K562 (cell line): ENCODE measurements around the gene COASY. TPM values are rescaled to one million over a fixed set of nuclear protein-coding genes. Genes with fewer than 3 reads are reported as not detected.

Experiments used
- ATF7 ChIP-seq: fragments of 450-650 bp; IDR thresholded peaks from 2 replicates; pipeline ENCODE4 v1.7.1; 2014; ENCODE audit warnings: mild to moderate bottlenecking, moderate library complexity
- CSDE1 ChIP-seq, 2 experiments: fragments of 450-650 bp; IDR thresholded peaks; 2 replicates each; pipeline ENCODE4 v1.6.1; 2016; ENCODE audit warnings: mild to moderate bottlenecking in 1 of 2
- DIDO1 ChIP-seq: fragments of 450-650 bp; IDR thresholded peaks from 2 replicates; pipeline ENCODE4 v1.6.1; 2016; ENCODE audit warnings: low read depth, missing biosample characterization, missing genetic modification characterization
- DNMT1 ChIP-seq: fragments of 450-650 bp; IDR thresholded peaks from 2 replicates; pipeline ENCODE4 v1.6.1; 2016; ENCODE audit warnings: antibody characterized with exemption, mild to moderate bottlenecking
- ETS2 ChIP-seq: IDR thresholded peaks from 2 replicates; pipeline ENCODE4 v1.6.1; 2016; ENCODE audit warnings: borderline replicate concordance, missing genetic modification characterization, mild to moderate bottlenecking, moderate library complexity, missing compliant biosample characterization; ENCODE audit not compliant: poor library complexity, severe bottlenecking
- GATA2 ChIP-seq: sonication (generic); formaldehyde crosslinking; IDR thresholded peaks from 2 replicates; pipeline ENCODE4 v1.4.0; 2020; ENCODE audit warnings: mild to moderate bottlenecking, missing genetic modification reagents
- HMG20B ChIP-seq: fragments of 250-450 bp; sonication (Bioruptor Pico); IDR thresholded peaks from 2 replicates; pipeline ENCODE4 v1.5.0; 2021; ENCODE audit warnings: mild to moderate bottlenecking
- ILF3 ChIP-seq: fragments of 450-650 bp; IDR thresholded peaks from 2 replicates; pipeline ENCODE4 v1.6.1; 2018; ENCODE audit warnings: antibody characterized with exemption, mild to moderate bottlenecking, moderate library complexity, borderline replicate concordance
- KLF6 ChIP-seq: fragments of 250-450 bp; sonication (Bioruptor Pico); IDR thresholded peaks from 2 replicates; pipeline ENCODE4 v1.4.0; 2020; ENCODE audit warnings: mild to moderate bottlenecking, moderate library complexity, borderline replicate concordance
- MAZ ChIP-seq, 2 experiments: fragments of 450-650 bp in 1 of 2; sonication (generic) in 1 of 2; formaldehyde crosslinking; IDR thresholded peaks in 1 of 2; conservative IDR thresholded peaks in 1 of 2; 2 replicates each; pipeline versions ENCODE4 v1.4.0 to v1.5.0; 2020; ENCODE audit warnings: mild to moderate bottlenecking in 1 of 2, missing genetic modification reagents in 1 of 2
- MCM2 ChIP-seq: fragments of 450-650 bp; IDR thresholded peaks from 2 replicates; pipeline ENCODE4 v1.6.1; 2017; ENCODE audit warnings: low read depth, mild to moderate bottlenecking
- MTA3 ChIP-seq: fragments of 450-650 bp; formaldehyde crosslinking; IDR thresholded peaks from 2 replicates; pipeline ENCODE4 v1.6.1; 2017; ENCODE audit warnings: mild to moderate bottlenecking, borderline replicate concordance
- NCOA2 ChIP-seq, 2 experiments: fragments of 450-650 bp; IDR thresholded peaks; 2 replicates each; pipeline ENCODE4 v1.6.1; 2018; ENCODE audit warnings: mild to moderate bottlenecking in 2 of 2, moderate library complexity in 1 of 2; ENCODE audit not compliant: partially characterized antibody in 2 of 2
- NR0B1 ChIP-seq: fragments of 450-650 bp; IDR thresholded peaks from one replicate; pipeline ENCODE4 v1.6.1; 2018; ENCODE audit warnings: mild to moderate bottlenecking, moderate library complexity; ENCODE audit not compliant: partially characterized antibody
- NR2C1 ChIP-seq, 2 experiments: fragments of 450-650 bp; IDR thresholded peaks; 2 replicates each; pipeline ENCODE4 v1.6.1; 2017; ENCODE audit warnings: mild to moderate bottlenecking in 2 of 2, antibody characterized with exemption in 1 of 2, inconsistent platforms in 1 of 2, missing compliant biosample characterization in 1 of 2, missing genetic modification characterization in 1 of 2
- RBM25 ChIP-seq: fragments of 200-400 bp; formaldehyde crosslinking; IDR thresholded peaks from 2 replicates; pipeline ENCODE4 v1.6.1; 2018; ENCODE audit warnings: low read length, low read depth, moderate library complexity; ENCODE audit not compliant: severe bottlenecking
- RHOXF2B ChIP-seq: fragments of 250-450 bp; sonication (Bioruptor Pico); conservative IDR thresholded peaks from 2 replicates; pipeline ENCODE4 v1.5.1; 2021
- SIN3B ChIP-seq: fragments of 450-650 bp; IDR thresholded peaks from 2 replicates; pipeline ENCODE4 v1.6.1; 2017; ENCODE audit warnings: low read depth, mild to moderate bottlenecking, moderate library complexity
- SMARCA5 ChIP-seq: fragments of 450-650 bp; IDR thresholded peaks from 2 replicates; pipeline ENCODE4 v1.6.1; 2016
- SRSF9 ChIP-seq: fragments of 200-400 bp; formaldehyde crosslinking; IDR thresholded peaks from 2 replicates; pipeline ENCODE4 v1.6.1; 2017; ENCODE audit warnings: low read depth, low read length, borderline replicate concordance
- TCF7 ChIP-seq: sonication (generic); IDR thresholded peaks from 2 replicates; pipeline ENCODE4 v1.6.1; 2016; ENCODE audit warnings: antibody characterized with exemption, borderline replicate concordance
- TOE1 ChIP-seq, 2 experiments: fragments of 450-650 bp in 1 of 2; sonication (generic) in 1 of 2; formaldehyde crosslinking in 1 of 2; IDR thresholded peaks; 2 replicates each; pipeline versions ENCODE4 v1.7.1 to v1.8.0; 2016 to 2022; ENCODE audit warnings: borderline replicate concordance in 2 of 2, mild to moderate bottlenecking in 2 of 2, antibody characterized with exemption in 1 of 2, inconsistent platforms in 1 of 2, low read depth in 1 of 2, missing genetic modification reagents in 1 of 2, moderate library complexity in 1 of 2
- ZNF184 ChIP-seq: sonication (generic); formaldehyde crosslinking; IDR thresholded peaks from 2 replicates; pipeline ENCODE4 v1.5.0; 2020; ENCODE audit warnings: missing genetic modification reagents
- ZNF57 ChIP-seq: fragments of 450-650 bp; formaldehyde crosslinking; IDR thresholded peaks from 2 replicates; pipeline ENCODE4 v1.4.0; 2020; ENCODE audit warnings: mild to moderate bottlenecking, moderate library complexity
- ZNF584 ChIP-seq: fragments of 200-800 bp; sonication (Bioruptor generic); IDR thresholded peaks from 2 replicates; pipeline ENCODE4 v1.6.1; 2016; ENCODE audit warnings: low read depth, mild to moderate bottlenecking, missing genetic modification characterization, missing compliant biosample characterization
- ZNF655 ChIP-seq: fragments of 250-450 bp; sonication (Bioruptor Pico); IDR thresholded peaks from 2 replicates; pipeline ENCODE4 v1.5.0; 2021
- ZNF79 ChIP-seq: fragments of 250-450 bp; sonication (Bioruptor Pico); IDR thresholded peaks from 2 replicates; pipeline ENCODE4 v1.4.0; 2020; ENCODE audit warnings: low read depth, mild to moderate bottlenecking, moderate library complexity
- ZSCAN32 ChIP-seq: fragments of 450-650 bp; formaldehyde crosslinking; IDR thresholded peaks from 2 replicates; pipeline ENCODE4 v1.4.0; 2020; ENCODE audit warnings: mild to moderate bottlenecking, moderate library complexity
- polyA plus RNA-seq, 8 experiments: library from polyadenylated mRNA; depleted of rRNA in 4 of 8; stranded (reverse) in 5 of 8; unstranded in 3 of 8; fragments of >200 nt; fragmentation: Nextera tagmentation in 2 of 8; fragmentation: Illumina TruSeq in 1 of 8; extraction: Ambion mirVana in 2 of 8; extraction: Trizol in 1 of 8; gene quantifications; 2 replicates each; pipeline versions ENCODE4 v1.2.1 to v1.2.3, GENCODE V29; 2011 to 2014; ENCODE audit warnings: inconsistent platforms in 1 of 8, missing spikeins in 1 of 8
- total RNA-seq, 7 experiments: library from RNA; depleted of rRNA in 6 of 7; stranded (reverse); fragments of >200 nt in 6 of 7; fragmentation: Illumina TruSeq in 2 of 7; extraction: Trizol in 2 of 7; gene quantifications; 2 replicates each; pipeline versions ENCODE4 v1.2.1 to v1.2.3, GENCODE V29; 2011 to 2021; ENCODE audit warnings: low replicate concordance in 1 of 7

COASY gene
- total and polyA plus RNA-seq, 9 of the 15 experiments (the other 6 are each of a cell fraction or from before 2014, with no cell fraction given) = 25.4 to 175 (median 62.3) TPM

- no peak for TF ChIP-seq NCOA2 (IDR thresholded peaks at IDR 0.05; ENCODE audit: partially characterized antibody in 2 of 2)
- TF ChIP-seq DNMT1 = no peak
- no peak for TF ChIP-seq TCF7
- 0 out of 2 replicates have a peak, but pooled peaks have one; percentile 16 for TF ChIP-seq SIN3B
- TF ChIP-seq NR0B1 = no peak
- no peak for TF ChIP-seq RHOXF2B (CRISPR knock-in tag)
- no peak for TF ChIP-seq ZNF57
- no peak for TF ChIP-seq ZNF655 (CRISPR knock-in tag)
- no peak for TF ChIP-seq ZNF184 (CRISPR knock-in tag)
- TF ChIP-seq SRSF9 = no peak
- TF ChIP-seq RBM25 = peak; percentile 99
- TF ChIP-seq ZSCAN32 (CRISPR knock-in tag) = no peak
- TF ChIP-seq DIDO1 (tag) = no peak
- TF ChIP-seq ILF3 = no peak
- no peak for TF ChIP-seq ZNF79 (CRISPR knock-in tag)
- 0 out of 4 replicates have a peak, but pooled peaks of 1 of the 2 experiments have one; percentile 44 for TF ChIP-seq MAZ (CRISPR knock-in tag; conservative IDR thresholded peaks at IDR 0.05 in 1 of 2, IDR thresholded peaks at IDR 0.05 in 1 of 2)
- TF ChIP-seq HMG20B (CRISPR knock-in tag) = no peak
- TF ChIP-seq ATF7 = 0 out of 2 replicates have a peak, but pooled peaks have one; percentile 33
- TF ChIP-seq NR2C1 (IDR thresholded peaks at IDR 0.05) = no peak
- no peak for TF ChIP-seq NR2C1 (tag; IDR thresholded peaks at IDR 0.05)
- no peak for TF ChIP-seq GATA2 (CRISPR knock-in tag)
- TF ChIP-seq CSDE1 (IDR thresholded peaks at IDR 0.05) = no peak
- TF ChIP-seq ZNF584 = no peak
- TF ChIP-seq ETS2 (tag) = no peak
- TF ChIP-seq MTA3 = no peak; the same call in 1 of the 2 replicates
- TF ChIP-seq SMARCA5 = 0 out of 2 replicates have a peak, but pooled peaks have one; percentile 12
- TF ChIP-seq MCM2 = no peak
- TF ChIP-seq TOE1 (IDR thresholded peaks at IDR 0.05; ENCODE audit: borderline replicate concordance) = peak; percentile 97
- no peak for TF ChIP-seq TOE1 (CRISPR knock-in tag; IDR thresholded peaks at IDR 0.05; ENCODE audit: borderline replicate concordance, low read depth)
- no peak for TF ChIP-seq KLF6
Observed at GRCh38 chr17:42566883-42567573, 5.1 kb downstream of the COASY start, which contains the start of gene MLX (continued).
